Activated CD8-positive, alpha-beta memory T cell treated with anti-CD3 and anti-CD28 coated beads for 36 hours (primary cell): Measurements from ENCODE around the gene MAGI2. TPM values are rescaled to one million over a fixed set of nuclear protein-coding genes. Genes with fewer than 3 reads are reported as not detected.

ENCODE experiments used
- CTCF ChIA-PET: fragments of 350-600 bp; sonication (Branson Sonifier 250); formaldehyde crosslinking; loops from one replicate; lab custom pipeline; 2021; ENCODE audit warnings: antibody characterized with exemption; lab: Charles Lee
- POLR2A ChIA-PET: fragments of 350-600 bp; sonication (Branson Sonifier 250); formaldehyde crosslinking; loops from one replicate; lab custom pipeline; 2021; ENCODE audit warnings: antibody characterized with exemption; lab: Charles Lee
- total RNA-seq, 2 experiments: library from RNA; stranded (reverse); gene quantifications; one replicate each; pipeline ENCODE4 v1.2.3, GENCODE V29; 2021

Gene MAGI2
- total RNA-seq, 2 experiments from 2014 or later, result 0.17 to 0.30 TPM

DNA sequence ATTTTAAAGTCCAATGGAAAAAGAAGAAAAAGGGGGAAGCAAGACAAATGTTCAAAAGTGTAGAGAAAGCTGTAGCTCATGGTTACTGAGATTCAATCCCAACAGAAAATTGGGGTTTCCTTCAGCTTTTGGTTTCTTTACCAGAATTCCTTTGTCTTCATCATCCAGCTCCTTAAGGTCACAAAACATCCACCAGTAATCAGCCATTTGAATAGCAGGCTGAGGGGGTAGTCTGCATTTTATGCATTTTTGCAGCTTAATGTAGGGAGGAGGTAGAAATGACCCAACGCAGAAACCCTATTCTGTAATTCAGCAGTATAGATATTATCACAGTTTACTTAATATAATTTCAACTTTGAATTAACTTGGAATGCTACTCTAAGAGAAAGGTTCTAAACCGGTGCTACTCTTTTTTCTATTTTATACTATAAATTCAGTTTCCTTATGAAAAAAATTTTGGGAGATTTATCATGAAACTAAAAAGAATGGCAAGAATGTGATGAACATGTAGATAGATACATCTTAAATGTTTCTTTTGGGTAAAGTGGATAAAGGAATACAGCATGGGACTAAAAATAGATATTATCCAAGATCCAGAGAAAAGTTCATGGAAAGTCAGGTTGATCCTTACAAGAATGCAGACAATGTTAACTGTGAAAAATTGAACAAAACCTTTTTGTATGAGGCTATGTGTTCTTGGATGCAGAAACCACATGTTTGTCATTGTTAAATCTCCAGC, 1058.0 kb downstream of the MAGI2 start:
- ChIA-PET POLR2A (no interaction called here), CTCF (no interaction called here)

DNA sequence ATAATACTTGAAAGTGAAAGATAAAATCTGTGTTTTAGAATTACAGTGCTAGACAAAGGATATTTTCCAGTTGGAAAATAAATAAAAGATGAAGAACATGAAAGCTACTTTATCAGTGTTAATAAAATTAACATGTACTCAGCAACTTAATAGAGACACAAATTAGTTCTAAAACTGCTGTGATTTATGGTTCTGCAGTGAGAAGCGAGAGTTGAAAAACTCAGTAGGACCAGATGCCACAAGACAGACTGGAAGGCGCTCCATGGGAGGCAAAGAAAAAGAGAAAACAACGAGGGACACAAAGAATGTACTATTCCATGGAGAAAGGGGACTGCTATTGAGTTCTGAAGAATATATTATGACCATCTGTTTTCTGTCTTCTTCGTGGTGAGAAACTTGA, 1064.4 kb downstream of the MAGI2 start:
- POLR2A ChIA-PET, result no interaction called here
- CTCF ChIA-PET, result no interaction called here

DNA sequence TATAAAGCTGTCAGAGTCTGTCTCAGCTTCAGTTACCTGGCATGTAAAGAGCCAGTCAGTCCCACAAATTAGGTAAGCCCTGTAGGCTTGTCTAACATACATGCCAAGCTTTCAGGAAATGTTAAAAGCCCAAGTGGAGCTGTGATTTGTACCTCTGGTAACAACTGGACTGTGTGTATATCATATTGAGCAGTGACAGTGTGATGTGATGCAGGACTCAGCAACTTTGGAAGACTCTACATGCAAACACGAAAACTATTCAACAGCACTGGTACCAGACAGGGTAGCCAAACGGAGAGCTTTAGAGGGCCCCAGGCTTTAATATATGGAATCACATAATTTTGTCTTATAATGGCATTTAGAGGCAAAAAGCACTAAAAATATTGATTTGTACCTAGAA, 1066.9 kb downstream of the MAGI2 start:
- POLR2A ChIA-PET, result no interaction called here
- CTCF ChIA-PET, result no interaction called here

DNA sequence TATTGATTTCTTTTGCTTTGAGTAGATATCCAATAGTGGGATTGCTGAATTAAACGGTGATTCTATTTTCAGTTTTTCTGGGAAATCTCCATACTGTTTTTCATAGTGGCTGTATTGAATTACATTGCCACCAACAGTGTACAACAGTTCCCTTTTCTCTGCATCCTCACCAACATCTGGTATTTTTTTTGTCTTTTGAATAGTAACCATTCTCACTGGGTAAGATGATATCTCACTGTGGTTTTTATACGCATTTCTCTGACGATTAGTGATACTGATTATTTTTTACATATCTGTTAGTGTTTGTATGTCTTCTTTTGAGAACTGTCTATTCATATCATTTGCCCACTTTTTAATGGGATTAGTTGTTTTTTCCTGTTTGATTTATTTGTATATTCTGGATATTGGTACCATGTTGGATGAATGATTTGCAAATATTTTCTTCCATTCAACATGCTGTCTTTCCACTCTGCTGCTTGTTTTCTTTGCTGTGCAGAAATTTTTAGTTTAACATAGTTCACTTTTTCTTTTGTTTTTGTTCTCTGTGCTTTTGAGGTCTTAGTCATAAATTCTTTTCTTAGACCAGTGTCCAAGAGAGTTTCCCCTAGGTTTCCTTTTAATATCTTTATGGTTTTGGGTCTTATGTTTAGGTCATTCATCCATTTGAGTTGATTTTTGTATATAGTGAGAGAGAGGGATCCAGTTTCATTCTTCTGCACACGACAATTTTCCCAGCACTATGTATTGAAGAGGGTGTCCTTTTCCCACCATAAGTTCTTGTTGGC, 1070.2 kb downstream of the MAGI2 start:
- ChIA-PET CTCF (no interaction called here), POLR2A (no interaction called here)

DNA sequence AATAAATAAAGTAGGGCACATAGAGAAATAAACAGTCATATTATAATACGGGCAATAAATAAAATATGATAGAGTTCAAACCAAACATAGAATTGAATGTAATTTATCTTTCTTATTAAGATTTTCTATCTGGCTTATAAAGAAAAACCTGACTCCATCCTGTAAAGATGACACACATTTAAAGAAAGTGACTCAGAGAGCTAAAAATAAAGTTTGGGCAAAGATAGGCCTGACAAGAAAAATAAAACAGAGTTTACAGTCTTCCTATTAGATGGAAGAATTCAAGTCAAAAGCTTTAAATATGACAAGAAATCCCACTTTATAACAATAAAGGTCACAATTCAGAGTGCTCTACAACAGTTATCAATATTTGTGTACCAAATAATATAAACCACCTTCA, 1074.3 kb downstream of the MAGI2 start:
- ChIA-PET CTCF (no interaction called here), POLR2A (no interaction called here)

DNA sequence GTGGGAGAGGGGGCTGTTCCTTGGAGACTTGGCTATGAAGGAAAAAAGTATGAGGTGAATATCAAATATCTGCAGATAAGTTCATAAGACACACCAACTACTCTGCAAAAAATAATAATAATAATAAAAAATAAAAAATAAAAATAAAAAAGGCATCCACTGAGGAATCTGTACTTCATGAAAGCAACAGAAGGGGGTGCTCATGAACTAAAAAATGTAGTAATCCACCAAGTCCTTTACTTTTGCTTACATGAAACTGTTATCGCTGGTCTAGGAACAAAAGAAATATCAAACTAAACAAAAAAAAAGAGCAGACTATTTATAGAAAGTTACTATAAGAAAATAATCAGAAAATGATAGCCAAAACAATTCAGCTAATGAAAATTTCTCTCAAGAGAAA, 1075.9 kb downstream of the MAGI2 start:
- POLR2A ChIA-PET, result no interaction called here

DNA sequence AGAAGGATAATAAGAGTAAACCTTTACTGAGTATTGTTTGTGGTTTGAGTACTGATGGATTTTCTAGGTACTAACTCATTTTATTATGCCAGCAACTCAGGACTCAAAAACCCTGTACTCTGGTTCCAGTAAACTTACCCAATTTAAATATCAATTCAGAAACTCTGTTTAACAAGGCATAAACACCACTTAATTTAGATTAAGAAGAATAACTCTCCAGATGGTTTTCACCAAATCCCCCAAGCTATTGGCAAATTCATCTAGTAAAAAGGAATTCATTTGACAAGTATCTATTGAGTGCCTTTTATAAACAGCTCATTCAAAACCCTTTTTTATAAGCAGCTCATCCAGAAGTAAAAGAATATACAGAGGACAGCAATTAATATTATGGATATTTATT, 1082.5 kb downstream of the MAGI2 start:
- ChIA-PET CTCF (no interaction called here), POLR2A (no interaction called here)

More for the DNA sequence above, 1075.9 kb downstream of the MAGI2 start:
- CTCF ChIA-PET, result no interaction called here

DNA sequence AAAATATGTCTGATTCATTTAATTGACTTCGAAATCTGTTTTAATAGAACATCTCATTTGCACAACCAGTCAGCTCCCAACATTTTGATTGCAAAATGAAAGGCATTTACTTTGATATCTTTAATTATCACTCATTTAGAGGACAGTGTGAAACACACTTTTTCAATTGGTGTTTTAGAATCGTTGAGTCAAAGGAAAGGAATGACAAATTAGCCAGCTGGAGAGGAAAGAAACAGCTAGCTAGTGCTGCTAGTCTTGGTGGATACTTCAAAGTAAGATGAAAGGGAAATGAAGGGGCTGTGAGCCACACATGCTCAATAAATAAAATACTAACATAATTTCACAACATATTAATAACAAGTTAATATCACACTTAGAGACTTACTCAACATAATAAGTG, 1084.7 kb downstream of the MAGI2 start:
- ChIA-PET CTCF (no interaction called here), POLR2A (no interaction called here)

DNA sequence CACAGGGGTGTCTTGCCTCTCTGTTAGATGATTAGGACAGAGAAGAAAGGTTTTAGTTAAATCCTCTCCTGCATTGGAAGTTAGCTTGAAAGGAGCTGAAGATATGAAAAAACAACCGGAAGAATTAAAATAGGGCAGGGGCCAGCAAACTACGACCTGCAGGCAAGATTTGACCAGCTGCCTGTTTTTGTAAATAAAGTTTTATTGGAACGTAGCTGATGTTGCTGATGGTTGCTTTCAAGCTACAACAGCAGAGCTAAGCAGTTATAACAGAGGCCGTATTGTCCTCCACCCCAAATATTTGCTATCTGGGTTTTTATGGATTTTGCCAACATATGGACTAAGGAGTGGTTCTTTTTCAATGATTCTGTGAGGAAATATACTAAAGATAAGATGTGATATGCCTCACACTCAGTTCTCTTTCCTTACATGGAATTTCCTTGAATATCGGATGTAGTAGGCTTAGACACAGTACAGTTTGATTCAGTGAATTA, 1086.1 kb downstream of the MAGI2 start:
- POLR2A ChIA-PET, result no interaction called here
- CTCF ChIA-PET, result no interaction called here

DNA sequence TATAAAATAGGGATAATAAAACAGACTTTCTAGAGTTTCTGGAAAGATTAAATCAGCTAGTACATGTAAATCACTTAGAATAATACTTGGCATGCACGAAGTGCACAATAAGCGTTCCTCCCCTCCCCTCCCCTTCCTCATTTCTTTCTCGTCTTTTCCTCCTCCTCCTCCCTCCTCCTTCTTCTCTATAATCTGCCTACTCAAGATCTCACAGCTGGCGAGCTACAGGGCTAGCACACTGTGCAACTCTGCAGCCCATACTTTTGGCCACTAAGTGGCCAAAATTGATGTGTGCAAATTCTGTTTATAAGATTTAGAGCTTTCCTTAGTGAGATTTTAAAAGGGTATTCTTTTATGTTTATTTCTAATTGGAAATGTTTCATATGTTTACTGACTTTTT, 1089.6 kb downstream of the MAGI2 start:
- CTCF ChIA-PET, result no interaction called here

DNA sequence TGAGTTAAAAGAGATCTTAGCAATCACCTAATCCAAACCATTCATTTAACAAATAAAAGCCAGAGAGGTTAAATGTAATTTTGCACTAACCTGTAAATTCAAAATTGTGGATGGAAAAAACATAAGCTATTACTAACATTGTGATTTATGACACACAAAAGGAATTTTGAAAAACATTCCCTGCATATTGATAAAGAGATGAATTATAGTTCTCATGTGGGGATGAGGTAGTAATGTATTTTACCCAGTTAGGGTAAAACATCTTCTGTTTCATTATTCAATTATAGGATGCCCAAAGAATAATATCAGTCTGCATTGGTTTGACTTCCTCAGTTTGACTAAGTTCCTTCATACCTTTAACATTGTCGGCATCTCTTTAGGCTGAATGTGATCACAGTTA, 1093.6 kb downstream of the MAGI2 start:
- ChIA-PET CTCF (no interaction called here), POLR2A (no interaction called here)

More for the DNA sequence above, 1089.6 kb downstream of the MAGI2 start:
- POLR2A ChIA-PET, result no interaction called here

DNA sequence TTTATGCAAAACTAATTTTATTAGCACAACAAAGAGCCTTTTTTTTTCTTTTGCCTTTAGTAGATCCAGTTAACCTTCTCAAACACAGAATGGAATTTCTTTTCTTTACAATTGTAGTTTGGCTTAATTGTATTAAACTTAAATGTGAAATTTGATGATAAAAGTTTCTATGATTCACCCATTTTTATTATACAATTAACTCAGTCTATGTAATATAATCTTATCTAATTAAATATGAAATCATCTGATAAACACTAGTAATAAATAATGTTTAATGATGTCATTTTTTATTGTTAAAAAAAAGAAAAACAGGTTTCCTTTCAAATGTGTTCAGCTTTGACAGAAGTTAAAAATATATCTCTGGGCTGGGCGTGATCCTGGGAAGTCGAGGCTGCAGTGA, 1095.8 kb downstream of the MAGI2 start:
- ChIA-PET CTCF (no interaction called here), POLR2A (no interaction called here)

DNA sequence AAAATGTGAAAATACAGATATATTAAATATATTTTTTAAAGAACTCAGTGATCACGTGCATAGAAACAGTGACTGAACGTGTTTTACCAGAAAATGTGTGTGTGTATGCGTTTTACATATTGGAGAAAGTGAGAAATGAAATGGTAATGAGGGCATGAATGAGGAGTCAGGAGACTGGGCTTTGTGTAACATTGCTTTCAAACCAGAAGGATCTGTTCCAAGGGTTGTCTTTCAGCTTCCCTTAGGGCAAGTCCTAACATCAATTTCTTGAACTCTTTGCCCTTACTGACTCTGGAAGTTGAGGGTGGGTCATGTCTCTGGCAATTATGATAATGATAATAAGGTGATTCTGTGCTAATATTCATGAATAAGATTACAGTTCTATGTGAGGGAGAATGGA, 1097.6 kb downstream of the MAGI2 start:
- CTCF ChIA-PET, result no interaction called here
- POLR2A ChIA-PET, result no interaction called here

DNA sequence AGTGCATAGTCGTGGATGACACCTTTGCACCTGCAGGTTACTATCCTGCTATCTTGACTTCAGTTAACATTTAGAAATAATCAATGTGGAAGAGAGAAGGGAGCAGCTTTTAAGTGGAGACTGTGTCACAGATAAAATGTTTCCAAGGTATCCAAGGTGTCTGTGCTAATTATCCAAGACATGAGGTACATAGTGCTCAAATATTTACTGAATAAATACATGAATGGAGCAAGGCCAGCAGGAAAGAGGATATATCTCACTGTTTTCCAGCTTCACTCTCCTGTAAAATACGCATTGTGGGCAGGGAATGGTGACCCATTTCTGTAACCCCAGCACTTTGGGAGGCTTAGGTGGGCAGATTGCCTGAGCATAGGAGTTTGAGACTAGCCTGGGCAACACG, 1102.5 kb downstream of the MAGI2 start:
- ChIA-PET CTCF (no interaction called here), POLR2A (no interaction called here)

DNA sequence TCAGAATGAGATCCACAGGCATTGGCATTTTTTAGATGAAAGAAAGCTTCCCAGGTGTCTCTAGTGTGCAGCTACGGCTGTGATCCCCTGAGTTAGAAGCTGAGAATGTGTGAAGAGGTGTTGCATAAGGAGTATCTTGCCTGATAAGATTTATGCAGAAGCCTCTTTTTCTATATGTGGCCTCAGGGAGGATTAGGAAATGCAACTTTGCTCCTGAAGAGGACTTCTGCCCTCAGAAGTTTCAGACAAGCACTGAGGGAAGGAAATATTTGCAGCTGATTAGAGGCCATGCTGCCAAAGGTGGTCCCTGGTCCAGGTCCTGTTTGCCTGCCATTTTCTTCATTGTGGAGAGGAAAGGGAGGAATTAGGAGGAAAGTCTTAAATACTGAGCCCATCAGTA, 1103.1 kb downstream of the MAGI2 start:
- ChIA-PET POLR2A (no interaction called here), CTCF (no interaction called here)

DNA sequence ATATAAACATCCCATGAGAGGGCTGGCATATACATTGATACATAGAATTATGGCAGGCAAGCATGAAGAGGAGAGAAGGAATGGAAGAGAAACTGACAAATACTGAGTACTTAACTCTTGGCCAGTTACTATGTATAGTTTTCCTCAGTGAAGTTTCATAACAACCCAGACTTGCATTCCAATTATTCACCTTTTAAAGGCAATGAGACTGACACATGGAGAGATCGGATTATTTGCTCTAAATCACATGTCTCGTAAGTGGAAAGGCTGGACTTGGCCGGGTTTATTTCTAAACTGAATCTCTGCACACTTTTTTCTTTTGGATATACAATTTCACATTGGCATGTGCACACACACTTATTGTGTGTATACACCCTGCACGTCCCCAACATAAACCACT, 1106.6 kb downstream of the MAGI2 start:
- CTCF ChIA-PET, result no interaction called here
- POLR2A ChIA-PET, result no interaction called here

DNA sequence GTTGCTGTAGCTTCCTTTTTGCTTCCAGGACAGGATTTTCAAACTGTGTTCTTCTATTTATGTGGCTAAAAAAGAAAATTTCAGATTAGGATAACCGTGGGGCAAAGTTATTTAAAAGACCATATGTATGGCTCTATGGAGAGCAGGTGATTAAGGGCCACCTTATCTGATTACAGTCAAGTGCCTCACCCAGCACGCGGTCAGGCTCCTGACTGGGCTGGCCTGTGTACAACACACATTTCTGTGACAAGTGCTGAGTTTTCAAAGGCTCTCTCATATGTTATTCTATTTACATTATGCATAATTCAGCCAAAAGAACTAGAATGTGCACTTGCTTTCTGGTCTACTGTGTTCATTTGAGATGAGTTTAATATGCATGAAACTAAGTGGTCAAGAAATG, 1107.5 kb downstream of the MAGI2 start:
- ChIA-PET POLR2A (no interaction called here), CTCF (no interaction called here)

DNA sequence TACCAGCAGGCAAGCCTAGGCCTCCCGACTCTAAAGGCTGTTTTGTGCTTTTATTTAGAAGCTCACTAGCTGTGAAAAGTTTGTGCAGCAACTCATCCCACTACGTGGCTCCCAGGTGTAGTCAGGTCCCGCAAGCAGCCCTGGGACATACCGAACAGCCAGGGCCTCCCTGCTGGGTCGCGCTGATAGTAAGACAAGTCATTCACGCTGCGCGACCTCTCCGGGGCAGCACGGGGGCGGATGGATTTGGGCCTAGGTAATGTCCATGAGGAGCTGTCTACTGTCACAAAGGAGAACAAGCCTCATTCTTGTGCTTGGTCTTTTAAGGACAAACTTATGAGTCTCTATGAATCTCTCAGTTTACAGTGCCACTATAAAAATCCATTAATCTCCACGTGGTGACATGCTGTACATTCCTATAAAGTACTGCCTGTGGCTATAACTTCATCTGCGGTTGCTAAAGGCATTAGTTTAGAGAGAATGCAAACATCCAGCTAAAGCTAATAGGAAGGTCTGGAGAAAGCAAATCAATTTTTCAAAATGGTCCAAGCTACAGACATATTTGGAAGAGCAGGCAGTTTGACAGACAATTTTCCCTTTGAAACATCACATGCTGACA, 1108.1 kb downstream of the MAGI2 start:
- POLR2A ChIA-PET, result no interaction called here
- CTCF ChIA-PET, result no interaction called here

DNA sequence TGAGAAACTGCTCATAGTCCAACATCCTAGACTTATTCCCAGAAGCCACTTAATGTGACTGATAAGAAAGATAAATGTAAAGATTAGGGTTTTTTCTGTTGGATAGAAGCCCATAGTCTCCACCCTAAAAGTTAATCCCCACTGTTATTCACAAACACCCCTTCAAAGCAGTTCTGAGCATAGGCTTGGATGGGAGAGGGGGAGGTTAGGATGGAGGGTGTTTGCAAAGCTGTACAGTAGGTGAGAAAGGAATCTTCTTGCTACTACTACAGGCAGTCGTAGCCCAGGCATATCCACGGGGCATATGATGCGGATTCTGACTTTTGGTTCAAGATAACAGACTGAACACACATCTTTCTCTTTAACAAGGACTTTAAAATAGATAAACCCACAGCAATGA, 1119.0 kb downstream of the MAGI2 start:
- ChIA-PET CTCF (no interaction called here), POLR2A (no interaction called here)

DNA sequence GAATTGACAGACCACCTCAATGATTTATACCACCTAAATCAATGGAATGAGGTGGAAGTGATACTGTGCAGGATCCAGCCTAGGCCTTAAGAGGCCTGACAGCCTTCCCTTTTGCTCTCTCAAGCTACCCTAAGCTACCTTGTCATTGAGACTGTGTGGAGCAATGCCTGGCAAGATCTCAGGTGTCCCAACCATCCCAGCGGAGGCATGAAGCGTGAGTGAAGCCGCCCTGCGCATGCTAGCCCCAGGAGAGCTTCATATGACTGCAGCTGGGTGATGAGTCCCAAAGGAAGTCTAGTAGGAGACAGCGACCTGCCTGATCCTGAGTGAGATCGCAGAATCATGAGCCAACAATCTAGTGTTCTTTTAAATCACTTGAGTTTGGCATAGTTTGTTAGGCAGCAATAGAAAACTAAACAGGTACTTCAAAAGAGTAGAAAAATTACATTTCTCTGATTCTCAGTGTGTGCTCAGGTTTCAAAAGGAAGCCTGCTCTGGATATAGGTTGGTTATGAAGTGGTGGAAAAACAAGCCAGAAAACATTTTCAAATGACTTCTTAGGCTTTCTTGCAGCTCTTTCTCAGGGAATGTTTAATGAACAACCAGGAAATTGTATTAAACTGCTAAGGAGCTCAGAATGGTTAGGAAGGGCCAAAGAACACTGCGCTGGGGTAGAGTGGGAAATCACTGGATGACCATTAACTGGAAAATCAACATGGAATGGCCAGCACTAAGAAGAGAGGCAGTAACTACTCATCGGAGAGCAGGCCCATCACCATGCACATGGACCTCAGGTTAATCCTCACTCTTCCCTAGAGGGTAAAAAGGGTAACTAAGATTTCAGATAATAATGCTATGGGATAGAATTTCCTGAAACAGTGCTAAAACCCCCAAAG, 1119.7 kb downstream of the MAGI2 start:
- POLR2A ChIA-PET, result no interaction called here
- CTCF ChIA-PET, result no interaction called here
